Non-pigmented ciliary epithelial cell (primary cell): ENCODE measurements around the gene ARHGEF3.
A peak's percentile ranks its signal among the peaks of the same experiment; 100 is the strongest.

Experiments
- DNase-seq: peaks from one replicate; pipeline ENCODE4 v3.0.0-alpha.2; 2010; ENCODE audit warnings: low read depth

ARHGEF3 gene

GRCh38 chr3:56822501-56822900 is 20.8 kb upstream of the ARHGEF3 start:
- DNase-seq = no peak

- no peak for DNase-seq
These were observed 17.5 kb upstream of the ARHGEF3 start for GRCh38 chr3:56819016-56819809.

DNA sequence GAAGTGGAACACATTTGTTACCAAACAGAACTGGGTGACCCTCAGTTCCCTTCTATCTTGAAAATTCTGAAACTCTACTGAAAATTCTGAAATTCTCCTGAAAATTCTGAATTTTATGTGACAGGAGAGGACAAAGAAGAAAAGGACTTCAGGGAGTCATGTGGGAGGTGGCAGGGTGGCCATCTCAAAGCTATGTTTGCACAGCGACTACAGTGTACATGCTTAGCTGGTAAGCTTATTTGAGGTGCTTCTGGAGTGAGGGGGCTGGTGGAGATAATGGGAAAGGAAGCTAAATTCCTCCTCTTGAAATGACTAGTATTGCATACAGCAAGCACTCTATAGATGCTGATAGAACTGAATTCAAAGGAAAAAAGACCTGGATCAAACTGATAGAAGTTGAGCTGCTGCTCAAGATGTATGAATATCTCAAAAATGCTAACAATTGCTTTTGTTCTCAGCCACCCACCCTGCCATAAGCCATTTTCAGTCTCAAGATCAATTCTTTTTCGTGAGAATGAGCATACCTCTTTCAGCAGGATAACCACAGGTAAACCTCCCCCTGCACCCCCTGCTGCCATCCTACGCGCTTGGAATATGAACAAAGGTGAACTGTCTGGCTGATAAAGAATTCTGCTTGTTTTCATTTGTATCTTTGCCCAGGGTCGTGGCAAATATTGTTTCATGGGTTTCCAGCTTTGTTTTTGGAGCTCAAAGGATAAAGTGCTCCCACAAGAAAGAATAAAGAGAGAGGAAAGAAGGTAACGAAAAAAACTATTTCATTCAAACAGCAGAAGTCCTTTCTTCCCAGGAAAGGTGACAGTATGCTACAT is 16.6 kb upstream of the ARHGEF3 start:
- DNase-seq = no peak

- DNase-seq = no peak
These were observed 15.9 kb upstream of the ARHGEF3 start for GRCh38 chr3:56817646-56818045.

- no peak for DNase-seq
These were observed 14.3 kb upstream of the ARHGEF3 start for GRCh38 chr3:56816061-56816460.

- DNase-seq = no peak
These were observed 13.8 kb upstream of the ARHGEF3 start for GRCh38 chr3:56815589-56815988.

- DNase-seq = no peak
These were observed 11.9 kb upstream of the ARHGEF3 start for GRCh38 chr3:56813653-56813960.

DNA sequence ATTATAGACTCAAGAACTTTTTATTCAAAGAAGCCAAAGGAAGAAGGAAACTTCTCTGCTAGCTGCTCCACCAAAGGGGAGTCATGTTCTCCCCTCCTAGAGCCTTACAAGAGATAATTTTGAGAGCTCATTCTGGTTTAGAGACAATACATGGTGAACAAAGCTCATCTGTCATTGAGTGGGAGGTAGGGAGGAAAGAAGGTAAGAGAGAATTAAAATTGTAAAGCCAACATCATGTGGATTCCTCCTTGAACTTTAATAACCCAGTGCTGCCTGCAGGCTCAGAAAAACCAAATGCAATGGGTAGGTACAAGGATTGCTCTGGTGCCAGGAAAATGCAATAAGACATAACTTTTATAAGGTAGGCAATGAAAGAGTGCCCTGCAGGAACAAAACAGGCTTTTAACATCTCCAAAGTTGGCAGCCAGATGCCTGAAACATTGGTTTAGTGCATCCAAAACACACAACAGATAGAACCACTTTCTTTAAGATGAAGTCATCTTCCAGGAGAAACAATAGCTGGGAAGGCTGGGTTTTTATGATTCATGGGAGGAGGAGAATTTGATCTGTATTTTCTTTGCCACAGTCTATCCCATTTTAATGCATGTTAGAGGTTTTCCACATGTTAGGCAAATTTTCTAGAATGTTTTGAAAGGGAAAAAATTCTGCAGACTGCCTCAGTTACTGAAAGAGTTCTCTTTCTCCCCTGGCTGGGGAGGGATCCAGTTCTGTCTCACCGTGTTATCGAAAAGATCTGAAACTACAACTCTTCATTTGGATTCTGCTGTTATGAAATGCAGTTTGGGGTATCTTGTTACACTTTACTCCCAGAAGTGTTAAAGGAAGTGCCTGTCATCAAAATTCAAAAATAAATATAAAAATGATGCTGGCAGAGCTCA is 11.3 kb upstream of the ARHGEF3 start:
- DNase-seq = no peak

GRCh38 chr3:56811546-56812202 is 9.9 kb upstream of the ARHGEF3 start:
- DNase-seq = no peak

GRCh38 chr3:56810577-56811545 is 9.1 kb upstream of the ARHGEF3 start:
- DNase-seq = no peak

GRCh38 chr3:56806407-56806806 is 4.7 kb upstream of the ARHGEF3 start:
- no peak for DNase-seq

- DNase-seq = no peak
These were observed 1.0 kb upstream of the ARHGEF3 start for GRCh38 chr3:56802790-56803189.

GRCh38 chr3:56802378-56802745 is 613 bp upstream of the ARHGEF3 start:
- DNase-seq = no peak

DNA sequence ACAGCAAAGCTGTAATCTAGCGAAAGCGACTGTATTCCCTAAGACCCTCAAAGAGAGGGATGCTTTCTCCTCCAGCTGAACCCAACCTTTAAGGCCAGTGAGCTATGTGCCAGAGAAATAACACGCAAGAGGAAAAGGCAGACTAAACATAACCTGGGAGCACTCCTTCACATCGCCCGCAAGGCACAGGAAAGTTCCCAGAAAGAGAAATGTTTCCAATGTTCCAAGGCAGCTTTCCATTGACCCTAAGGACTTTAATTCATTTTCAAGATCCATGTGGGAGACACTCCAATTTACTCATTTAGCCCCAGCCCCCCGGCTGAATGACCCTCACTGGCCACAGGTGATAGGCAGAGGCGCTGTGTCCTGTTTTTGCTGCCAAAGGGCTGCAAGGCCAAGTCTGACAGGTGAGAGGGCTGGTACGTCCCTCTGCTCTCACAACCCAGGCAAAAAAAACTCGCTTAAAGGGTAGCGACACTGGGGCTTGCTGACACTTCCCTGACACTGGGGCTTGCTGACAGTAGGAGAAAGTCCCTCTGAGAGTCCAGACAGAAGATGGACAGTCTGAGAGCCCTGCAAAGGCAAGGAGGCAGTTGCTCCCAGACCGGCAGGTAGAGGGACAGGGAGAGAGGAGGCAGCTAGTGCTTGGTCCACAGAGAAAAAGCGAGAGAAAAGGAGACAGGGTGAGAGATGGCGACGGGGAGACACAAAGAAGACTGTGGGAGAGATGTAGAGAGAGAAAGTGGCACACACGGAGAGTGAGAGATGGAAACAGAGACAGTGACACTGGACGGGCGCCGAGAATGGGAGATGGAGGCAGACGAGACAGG is 702 bp downstream of the ARHGEF3 start:
- no peak for DNase-seq

- DNase-seq = no peak
These were observed 1.5 kb downstream of the ARHGEF3 start for GRCh38 chr3:56800130-56800831.

GRCh38 chr3:56799251-56799882 is 2.4 kb downstream of the ARHGEF3 start:
- DNase-seq = peak; percentile 41

DNA sequence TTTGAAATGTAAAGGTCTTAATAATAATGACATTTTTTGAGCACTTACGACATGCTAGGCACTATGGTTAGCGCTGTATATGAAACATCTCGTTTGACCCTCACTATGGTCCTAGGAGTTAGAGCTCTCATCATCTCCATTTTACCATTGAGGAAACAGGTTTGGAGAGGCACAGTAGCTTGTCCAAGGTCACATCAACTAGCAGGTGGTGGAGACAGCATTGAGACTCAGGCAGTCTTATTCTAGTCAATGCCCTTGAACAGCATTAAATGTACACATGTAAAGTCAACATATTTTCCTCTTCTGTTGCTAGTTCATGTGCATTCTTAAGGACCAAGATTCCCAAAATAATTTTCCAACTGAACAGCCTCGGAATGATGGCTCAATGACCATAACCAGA is 4.8 kb downstream of the ARHGEF3 start:
- no peak for DNase-seq

DNA sequence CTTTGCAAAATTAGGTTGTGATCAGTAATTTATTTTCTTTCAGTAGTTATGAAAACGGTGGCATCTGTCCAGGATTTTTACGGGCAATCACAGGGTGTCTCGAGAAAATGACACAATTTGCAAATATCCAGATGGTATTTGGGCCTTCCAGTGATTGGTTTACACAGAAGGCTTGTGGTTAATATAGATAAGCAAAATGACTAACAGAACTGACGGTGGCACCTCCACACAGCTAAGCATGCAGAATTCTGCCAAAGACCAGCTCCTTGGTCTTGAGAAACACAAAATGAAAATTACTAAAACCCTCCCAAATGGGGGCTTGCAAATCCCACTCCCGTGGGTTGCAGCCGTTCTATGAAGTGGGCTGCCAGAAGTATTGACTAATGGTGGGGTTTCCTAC is 5.5 kb downstream of the ARHGEF3 start:
- peak; percentile 41 for DNase-seq

GRCh38 chr3:56795829-56796185 is 5.9 kb downstream of the ARHGEF3 start:
- no peak for DNase-seq
